ENCODE measurements around the gene ZNF688.

DNA sequence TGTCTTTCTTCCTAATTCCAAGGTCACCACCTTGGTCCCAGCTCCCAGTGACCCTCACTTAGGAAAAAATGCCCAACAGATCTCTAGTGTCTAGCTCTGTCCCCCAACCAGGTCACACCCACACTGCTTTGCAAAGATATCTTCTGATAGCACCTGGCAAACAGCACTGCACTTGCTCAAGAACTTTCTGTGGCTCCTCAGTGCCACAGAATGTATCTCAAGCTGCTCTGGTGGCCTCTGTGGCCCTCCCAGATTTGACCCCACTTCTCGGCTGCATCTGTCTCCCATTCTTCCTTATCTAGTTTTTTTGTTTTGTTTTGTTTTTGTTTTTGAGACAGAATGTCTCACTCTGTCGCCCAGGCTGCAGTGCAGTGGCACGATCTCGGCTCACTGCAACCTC lies 5.0 kb downstream of the ZNF688 start:
- TF ChIP-seq POLR2AphosphoS5 (IDR thresholded peaks at IDR 0.05): no peak
- TF ChIP-seq, protein P1, sequence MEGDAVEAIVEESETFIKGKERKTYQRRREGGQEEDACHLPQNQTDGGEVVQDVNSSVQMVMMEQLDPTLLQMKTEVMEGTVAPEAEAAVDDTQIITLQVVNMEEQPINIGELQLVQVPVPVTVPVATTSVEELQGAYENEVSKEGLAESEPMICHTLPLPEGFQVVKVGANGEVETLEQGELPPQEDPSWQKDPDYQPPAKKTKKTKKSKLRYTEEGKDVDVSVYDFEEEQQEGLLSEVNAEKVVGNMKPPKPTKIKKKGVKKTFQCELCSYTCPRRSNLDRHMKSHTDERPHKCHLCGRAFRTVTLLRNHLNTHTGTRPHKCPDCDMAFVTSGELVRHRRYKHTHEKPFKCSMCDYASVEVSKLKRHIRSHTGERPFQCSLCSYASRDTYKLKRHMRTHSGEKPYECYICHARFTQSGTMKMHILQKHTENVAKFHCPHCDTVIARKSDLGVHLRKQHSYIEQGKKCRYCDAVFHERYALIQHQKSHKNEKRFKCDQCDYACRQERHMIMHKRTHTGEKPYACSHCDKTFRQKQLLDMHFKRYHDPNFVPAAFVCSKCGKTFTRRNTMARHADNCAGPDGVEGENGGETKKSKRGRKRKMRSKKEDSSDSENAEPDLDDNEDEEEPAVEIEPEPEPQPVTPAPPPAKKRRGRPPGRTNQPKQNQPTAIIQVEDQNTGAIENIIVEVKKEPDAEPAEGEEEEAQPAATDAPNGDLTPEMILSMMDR (IDR thresholded peaks at IDR 0.05): no peak
- no peak for TF ChIP-seq POLR2A (IDR thresholded peaks at IDR 0.05; ENCODE audit: low read depth)
- no peak for TF ChIP-seq EP300 (IDR thresholded peaks at IDR 0.05)
